ENCODE data around the gene CNPPD1.
"Not testable (repeated sequence)": the region's sequence is repeated elsewhere in the genome, so short reads cannot be mapped to it uniquely, and the experiment has no call there.

CNPPD1 gene

DNA sequence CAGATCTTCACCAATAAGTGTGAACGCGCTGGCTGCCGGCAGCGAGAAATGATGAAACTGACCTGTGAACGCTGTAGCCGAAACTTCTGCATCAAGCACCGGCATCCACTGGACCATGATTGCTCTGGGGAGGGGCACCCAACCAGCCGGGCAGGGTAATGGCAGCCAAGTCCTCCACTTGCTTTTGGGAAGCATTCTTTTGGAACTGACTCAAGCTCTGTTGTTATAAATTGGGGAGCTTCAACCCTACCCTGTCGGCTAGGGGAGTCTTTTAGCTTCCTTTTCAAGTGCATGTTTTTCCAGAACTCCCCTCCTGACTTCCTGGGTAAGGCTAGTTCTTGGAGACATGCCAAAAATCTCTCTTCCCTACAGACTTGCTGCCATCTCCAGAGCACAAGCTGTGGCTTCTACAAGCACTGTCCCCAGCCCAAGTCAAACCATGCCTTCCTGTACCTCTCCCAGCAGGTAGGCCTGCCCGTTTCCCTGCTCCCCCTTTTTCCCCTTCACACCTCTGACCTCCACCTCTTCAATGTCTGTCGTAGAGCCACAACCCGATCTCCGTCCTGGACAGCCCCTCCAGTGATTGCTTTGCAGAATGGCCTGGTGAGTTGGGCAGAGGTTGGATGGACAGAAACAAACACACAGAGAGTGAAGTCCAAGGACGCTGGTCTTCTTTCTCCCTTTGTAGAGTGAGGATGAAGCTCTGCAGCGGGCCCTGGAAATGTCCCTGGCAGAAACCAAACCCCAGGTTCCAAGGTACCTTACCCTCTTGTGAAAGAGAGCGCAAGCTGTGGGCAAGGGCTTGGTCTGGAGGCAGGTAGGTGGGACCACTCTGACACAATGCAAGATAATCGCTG lies 31.4 kb upstream of the CNPPD1 start:
- no peak for DNase-seq (ENCODE audit: low spot score)

DNA sequence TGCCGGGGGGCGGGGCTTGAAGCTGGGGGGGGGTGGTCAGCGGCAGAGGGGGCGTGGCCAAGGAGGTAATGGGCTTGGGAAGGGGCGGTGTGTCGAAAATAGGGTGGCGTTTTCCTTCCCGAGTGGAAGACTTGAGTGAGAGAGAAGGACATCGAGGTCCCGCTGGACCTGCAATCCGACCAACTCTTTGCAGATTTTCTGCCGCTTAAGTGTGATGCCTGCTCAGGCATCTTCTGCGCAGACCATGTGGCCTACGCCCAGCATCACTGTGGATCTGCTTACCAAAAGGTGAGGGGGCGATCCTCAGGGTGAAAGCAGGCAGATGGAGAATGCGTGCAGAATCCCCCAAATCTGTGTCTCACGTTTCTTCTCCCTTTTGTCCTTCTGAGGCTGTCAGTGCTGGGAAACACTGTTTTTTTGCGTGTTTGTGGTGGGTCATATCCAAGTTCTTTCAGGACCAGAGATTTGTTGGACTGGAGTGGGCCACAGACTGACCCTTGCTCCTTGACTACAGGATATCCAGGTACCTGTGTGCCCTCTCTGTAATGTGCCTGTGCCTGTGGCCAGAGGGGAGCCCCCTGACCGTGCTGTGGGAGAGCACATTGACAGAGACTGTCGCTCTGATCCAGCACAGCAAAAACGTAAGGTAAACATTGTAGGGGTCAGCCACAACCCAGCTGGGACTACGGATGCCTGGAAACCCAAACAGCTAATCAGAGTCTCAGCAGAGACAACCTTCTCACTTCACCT lies 30.6 kb upstream of the CNPPD1 start:
- DNase-seq (ENCODE audit: low spot score) = no peak

DNA sequence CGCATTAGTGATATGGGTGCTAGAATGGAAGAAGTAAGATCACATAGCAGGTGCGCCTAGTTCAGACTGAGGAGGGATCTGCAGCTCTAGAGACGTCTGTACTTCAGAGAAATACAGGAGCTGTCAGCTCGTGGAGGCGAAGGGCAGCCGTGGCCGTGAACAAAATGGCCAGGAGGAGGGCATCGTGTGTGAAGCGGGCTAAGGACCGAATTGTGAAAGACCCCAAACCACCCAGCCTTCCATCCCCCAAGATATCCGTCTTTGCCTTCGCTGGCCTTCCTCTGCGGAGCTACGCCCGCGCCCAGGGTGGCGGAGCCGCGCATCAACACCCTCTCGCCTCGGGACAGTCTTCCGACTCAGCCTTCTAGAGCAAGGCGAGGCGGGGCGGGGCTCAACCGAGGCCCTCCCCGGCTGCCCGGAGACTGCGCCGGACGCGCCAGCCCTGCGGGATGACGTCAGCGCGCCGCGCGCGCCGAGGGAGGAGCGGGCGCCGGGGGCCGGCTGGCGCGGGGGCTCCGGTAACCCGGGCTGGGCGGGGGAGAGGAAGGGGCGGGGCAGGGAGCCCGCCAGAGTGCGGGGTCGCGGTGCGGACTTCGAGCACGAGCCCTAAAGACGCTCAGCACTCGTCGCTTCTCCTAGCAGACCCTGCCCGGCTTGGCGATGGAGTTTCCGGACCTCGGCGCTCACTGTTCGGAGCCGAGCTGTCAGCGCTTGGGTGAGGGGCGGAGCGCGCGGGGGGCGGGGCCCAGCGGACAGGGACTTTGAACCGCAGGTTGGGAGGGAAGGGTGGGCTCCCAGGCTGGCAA lies 29.8 kb upstream of the CNPPD1 start, which contains the start of gene ZFAND2B:
ZFAND2B (plus strand) TSS at position 455 of the 806 bp plus-strand sequence; CDS start at position 661, 206 bp downstream.
- DNase-seq (ENCODE audit: low spot score) = peak; percentile 95

DNA sequence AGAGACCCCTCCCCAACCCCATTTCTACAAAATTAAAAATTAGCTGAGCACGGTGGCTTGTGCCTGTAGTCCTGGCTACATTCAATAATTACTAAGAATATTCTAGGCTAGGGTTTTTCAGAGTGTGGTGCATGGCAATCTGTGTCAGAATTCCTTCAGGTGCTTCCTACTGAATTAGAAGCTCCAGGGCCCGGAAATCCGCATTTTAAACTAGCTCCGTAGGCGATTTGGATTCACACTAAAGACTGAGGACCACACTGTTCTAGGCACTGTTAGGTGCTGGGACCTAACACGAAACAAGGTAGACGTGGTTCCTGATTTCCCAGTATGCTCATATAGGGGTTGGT lies 29.2 kb upstream of the CNPPD1 start:
- no peak for DNase-seq (ENCODE audit: low spot score)

DNA sequence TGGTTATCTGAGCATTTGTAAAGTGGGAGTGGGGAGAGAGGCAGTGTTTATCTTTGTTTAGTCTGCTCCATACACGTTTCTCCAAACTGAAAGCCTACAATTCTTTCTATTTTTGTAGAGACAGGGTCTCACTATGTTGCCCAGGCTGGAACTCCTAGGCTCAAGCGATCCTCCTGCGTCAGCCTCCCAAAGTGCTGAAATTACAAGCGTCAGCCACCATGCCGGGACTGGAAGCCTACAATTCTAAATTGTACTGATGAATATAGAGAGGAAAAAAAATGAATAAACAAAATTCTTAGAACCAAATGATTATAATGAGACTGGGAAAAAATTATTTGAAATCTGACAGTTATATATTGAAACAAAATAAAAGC lies 28.4 kb upstream of the CNPPD1 start:
- no peak for DNase-seq (ENCODE audit: low spot score)

DNA sequence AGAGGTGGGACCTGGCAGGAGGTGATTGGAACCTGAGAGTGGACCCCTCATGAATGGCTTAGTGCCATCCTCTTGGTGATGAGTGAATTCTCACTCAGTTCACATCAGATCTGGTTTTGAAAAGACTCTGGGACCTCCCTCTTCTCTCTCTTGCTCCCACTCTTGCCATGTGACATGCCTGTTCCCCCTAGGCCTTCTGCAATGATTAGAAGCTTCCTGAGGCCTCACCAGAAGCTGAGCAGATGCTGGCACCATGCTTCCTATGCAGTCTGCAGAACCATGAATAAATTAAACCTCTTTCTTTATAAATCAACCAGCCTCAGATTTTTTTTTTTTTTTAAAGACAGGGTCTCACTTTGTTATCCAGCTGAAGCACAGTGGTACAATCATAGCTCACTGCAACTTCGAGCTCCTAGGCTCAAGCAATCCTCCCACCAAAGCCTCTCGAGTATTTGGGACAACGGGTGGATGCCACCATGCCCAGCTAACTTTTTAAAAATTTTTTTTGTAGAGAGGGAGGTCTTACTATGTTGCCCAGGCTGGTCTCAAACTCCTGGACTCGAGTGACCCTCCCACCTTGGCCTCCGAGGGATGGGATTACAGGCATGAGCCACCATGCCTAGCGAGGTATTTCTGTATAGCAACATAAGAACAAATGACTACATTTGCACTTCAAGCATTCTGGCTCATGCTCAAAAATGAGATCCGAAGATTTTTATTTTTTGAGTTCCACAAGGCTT lies 27.9 kb upstream of the CNPPD1 start:
- no peak for DNase-seq (ENCODE audit: low spot score)

DNA sequence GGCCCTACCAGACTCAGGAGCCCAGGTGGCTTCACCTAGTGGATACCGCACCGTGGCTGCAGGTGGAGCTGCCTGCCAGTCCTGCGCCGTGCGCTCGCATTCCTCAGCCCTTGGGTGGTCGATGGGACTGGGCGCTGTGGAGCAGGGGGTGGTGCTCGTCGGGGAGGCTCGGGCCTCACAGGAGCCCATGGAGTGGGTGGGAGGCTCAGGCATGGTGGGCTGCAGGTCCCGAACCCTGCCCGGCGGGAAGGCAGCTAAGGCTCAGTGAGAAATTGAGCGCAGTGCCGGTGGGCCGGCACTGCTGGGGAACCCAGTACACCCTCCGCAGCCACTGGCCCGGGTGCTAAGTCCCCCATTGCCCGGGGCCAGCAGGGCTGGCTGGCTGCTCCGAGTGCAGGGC lies 24.6 kb upstream of the CNPPD1 start:
- not testable (repeated sequence) for DNase-seq (ENCODE audit: low spot score)

DNA sequence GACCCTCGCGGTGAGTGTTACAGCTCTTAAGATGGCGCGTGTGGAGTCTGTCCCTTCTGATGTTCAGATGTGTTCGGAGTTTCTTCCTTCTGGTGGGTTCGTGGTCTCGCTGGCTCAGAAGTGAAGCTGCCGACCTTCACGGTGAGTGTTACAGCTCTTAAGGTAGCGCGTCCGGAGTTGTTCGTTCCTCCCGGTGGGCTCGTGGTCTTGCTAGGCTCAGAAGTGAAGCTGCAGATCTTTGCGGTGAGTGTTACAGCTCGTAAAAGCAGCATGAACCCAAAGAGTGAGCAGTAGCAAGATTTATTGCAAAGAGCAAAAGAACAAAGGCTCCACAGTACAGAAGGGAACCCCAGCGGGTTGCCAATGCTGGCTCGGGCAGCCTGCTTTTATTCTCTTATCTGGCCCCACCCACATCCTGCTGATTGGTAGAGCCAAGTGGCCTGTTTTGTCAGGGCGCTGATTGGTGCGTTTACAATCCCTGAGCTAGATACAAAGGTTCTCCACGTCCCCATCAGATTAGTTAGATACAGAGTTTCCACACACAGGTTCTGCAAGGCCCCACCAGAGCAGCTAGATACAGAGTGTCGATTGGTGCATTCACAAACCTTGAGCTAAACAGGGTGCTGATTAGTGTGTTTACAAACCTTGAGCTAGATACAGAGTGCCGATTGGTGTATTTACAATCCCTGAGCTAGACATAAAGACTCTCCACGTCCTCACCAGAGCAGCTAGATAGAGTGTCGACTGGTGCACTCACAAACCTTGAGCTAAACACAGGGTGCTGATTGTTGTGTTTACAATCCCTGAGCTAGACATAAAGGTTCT lies 24.0 kb upstream of the CNPPD1 start:
- DNase-seq (ENCODE audit: low spot score) = not testable (repeated sequence)

DNA sequence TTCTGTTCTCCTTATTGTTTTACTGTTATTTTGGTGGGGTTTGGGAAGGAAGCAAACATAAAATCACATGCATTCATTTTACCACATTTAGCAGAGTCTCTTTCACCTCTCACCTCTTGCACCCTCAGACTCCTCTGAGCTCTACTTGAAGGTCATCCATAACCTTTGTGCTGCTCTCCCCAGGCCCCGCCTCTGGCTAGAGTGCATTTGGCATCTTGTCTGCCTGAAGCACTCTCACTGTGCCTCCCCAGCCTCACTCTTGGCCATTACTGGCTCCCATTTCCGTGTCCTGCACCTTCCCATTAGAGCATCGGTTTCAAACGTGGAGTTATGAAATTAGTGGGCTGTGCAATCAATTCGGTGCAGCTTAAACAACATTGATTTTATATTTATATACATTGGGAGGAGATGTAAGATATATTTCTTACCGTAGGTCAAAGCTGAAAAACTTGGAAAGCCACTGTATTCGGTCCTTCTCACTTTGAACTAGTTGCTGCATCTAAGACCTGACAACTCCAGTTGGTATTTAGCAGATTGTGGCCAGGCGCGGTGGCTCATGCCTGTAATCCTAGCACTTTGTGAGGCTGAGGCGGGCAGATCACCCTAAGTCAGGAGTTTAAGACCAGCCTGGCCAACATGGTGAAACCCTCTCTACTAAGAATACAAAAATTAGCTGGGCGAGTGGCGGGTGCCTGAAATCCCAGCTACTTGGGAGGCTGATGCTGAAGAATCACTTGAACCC lies 22.9 kb upstream of the CNPPD1 start:
- DNase-seq (ENCODE audit: low spot score) = no peak

DNA sequence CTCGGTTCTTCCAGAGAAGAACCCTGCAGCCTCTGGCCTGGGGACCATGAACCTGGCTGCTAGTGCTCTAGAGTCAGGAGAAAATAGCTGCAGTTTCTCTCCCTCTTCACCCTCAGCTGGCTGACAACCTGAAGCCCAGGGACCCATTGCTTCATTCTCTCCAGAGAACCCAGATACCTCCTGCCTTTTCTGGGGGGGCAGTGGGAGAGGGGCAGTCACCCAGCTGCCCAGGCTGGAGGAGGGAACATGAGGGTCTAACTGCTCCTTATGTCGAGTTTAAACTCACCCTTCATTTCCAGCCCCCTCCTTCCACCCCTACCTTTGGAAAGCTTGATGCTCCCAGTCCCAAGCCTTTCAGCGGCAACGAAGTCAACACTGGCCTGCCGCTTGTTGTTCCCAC lies 22.2 kb upstream of the CNPPD1 start:
- no peak for DNase-seq (ENCODE audit: low spot score)

DNA sequence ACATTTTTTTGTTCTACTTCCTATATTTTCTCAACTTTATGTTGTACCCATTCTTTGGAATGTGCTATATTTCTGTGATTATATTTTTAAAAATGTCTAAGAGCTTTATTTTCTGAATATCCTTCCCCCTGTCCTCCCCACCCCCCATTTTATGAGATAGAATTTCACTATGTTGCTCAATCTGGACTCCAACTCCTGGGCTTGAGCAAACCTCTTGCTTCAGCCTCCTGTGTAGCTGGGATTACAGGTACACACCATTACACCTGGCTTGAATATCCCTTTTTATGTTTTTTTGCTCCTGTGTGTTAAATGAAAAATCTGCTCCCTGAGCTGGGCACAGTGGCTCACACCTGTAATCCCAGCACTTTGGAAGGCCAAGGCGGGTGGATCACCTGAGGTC lies 20.7 kb upstream of the CNPPD1 start:
- no peak for DNase-seq (ENCODE audit: low spot score)

DNA sequence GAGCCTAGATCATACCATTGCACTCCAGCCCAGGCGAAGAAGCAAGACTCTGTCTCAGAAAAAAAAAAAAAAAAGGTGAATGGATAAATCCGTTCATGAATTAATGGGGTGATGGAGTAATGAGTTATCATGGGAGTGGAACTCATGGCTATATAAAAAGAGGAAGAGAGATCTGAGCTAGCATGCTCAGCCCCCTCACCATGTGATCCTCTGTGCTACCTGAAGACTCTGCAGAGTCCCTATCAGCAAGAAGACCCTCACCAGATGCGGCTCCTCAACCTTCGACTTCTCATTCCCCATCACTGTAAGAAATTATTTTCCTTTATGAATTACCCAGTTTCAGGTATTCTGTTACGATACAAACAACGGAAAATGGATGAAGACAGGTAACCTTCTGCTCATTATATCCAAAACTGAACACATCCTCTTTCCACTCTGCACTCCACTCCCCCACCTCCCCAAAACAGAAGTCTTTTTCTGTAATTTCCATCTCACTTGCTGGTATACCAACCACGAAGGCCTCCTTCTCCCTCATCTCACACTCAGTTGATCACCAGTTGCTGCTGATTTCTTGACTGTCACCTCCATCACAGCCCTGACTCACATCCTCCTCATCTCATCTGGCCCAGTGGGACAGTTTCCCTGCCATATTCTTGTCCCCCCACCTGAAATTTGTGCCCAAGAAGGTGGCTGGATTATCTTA lies 10.2 kb upstream of the CNPPD1 start:
- DNase-seq (ENCODE audit: low spot score) = no peak

DNA sequence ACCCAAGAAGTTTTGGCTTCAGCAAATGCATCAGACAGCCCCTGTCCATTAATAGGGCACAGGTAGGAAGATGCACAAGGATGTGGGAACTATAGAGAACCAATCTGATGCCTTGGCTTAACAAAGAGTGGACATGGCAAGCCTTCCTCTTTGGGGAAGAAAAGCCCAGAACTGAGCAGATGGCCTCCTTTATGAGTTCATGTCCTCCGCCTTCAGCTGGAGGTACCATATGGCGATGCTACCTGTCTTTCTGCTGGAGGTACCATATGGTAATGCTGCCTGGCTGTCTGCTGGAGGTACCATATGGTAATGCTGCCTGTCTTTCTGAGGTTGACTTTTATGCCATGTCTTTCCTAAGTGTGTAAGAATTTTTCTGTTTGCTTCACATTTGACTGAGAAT lies 7.4 kb upstream of the CNPPD1 start:
- DNase-seq (ENCODE audit: low spot score) = no peak

DNA sequence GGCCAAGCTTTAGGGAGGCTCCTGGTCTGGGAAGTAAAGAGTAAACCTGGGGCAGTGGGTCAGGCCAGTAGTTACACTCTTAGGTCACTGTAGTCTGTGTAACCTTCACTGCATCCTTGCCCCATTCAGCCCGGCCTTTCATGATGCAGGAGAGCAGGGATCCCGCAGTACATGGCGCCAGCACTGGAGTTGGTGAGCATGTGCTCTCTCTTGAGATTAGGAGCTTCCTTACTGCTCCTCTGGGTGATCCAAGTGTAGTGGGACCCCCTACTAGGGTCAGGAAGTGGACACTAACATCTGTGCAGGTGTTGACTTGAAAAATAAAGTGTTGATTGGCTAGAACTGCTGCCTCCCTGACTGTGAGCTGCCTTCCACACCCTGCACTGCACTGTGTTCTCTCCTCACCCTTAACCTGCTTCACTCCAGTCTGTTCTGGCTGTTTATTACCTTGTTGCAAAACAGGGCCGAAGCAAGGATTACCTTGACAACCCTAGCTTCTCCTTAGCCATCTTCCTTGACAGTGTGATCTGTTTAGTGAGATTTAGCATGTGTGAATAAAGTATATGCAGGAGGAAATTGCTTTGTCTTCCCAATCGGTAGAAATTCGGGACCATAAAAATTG lies 6.5 kb upstream of the CNPPD1 start:
- DNase-seq (ENCODE audit: low spot score) = no peak

DNA sequence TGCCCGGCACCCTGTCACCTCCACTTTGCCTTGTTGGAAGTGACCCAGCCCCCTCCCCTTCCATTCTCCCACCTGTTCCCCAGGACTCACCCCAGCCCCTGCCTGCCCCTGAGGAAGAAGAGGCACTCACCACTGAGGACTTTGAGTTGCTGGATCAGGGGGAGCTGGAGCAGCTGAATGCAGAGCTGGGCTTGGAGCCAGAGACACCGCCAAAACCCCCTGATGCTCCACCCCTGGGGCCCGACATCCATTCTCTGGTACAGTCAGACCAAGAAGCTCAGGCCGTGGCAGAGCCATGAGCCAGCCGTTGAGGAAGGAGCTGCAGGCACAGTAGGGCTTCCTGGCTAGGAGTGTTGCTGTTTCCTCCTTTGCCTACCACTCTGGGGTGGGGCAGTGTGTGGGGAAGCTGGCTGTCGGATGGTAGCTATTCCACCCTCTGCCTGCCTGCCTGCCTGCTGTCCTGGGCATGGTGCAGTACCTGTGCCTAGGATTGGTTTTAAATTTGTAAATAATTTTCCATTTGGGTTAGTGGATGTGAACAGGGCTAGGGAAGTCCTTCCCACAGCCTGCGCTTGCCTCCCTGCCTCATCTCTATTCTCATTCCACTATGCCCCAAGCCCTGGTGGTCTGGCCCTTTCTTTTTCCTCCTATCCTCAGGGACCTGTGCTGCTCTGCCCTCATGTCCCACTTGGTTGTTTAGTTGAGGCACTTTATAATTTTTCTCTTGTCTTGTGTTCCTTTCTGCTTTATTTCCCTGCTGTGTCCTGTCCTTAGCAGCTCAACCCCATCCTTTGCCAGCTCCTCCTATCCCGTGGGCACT lies 5.8 kb upstream of the CNPPD1 start:
- DNase-seq (ENCODE audit: low spot score) = no peak

DNA sequence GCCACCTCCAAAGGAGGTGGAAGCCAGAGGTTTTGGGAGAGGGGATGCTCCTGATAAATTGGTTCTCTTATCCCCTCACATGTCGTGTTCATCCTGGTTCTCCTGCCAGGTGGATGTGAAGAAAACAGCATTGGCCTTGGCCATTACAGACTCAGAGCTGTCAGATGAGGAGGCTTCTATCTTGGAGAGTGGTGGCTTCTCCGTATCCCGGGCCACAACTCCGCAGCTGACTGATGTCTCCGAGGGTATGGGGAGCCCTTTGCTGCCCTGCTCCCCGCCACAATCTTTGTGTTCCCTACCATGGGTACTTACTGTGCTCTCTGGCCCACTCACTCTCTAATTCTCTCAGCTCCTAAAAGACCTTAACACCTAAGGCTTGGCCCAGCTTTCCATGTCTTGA lies 4.8 kb upstream of the CNPPD1 start:
- DNase-seq (ENCODE audit: low spot score) = no peak

DNA sequence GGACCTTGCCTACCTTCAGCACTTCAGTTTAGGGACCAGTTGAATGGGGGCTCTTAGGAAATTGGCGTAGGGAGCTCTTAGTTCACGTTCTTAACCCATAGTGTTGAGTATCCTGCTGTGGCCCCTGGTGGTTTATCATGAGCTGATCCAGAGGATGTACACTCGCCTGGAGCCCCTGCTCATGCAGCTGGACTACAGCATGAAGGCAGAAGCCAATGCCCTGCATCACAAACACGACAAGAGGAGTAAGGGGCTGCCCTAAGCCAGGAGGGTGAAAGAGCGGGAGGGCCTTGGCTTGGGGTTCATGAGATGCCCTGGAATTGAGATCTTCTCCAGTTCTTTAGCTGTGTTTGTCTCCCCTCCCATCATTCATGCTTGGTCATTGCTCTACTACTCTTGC lies 4.2 kb upstream of the CNPPD1 start:
- no peak for DNase-seq (ENCODE audit: low spot score)

Data from globus pallidus (tissue), 1 donor.